ENCODE measurements around the gene BAZ1A.

GRCh38 chr14:34873589-34874385 lies 1.4 kb downstream of the BAZ1A start:
- 0 out of 2 replicates have a peak, but pooled peaks have one; percentile 84 for TF ChIP-seq CHD1 (IDR thresholded peaks at IDR 0.05; ENCODE audit: low read depth, low read length)
- peak; percentile 65; the same call in 1 of the 2 replicates for TF ChIP-seq POLR2AphosphoS5 (IDR thresholded peaks at IDR 0.05; ENCODE audit: low read length)
- TF ChIP-seq, protein P1, sequence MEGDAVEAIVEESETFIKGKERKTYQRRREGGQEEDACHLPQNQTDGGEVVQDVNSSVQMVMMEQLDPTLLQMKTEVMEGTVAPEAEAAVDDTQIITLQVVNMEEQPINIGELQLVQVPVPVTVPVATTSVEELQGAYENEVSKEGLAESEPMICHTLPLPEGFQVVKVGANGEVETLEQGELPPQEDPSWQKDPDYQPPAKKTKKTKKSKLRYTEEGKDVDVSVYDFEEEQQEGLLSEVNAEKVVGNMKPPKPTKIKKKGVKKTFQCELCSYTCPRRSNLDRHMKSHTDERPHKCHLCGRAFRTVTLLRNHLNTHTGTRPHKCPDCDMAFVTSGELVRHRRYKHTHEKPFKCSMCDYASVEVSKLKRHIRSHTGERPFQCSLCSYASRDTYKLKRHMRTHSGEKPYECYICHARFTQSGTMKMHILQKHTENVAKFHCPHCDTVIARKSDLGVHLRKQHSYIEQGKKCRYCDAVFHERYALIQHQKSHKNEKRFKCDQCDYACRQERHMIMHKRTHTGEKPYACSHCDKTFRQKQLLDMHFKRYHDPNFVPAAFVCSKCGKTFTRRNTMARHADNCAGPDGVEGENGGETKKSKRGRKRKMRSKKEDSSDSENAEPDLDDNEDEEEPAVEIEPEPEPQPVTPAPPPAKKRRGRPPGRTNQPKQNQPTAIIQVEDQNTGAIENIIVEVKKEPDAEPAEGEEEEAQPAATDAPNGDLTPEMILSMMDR (IDR thresholded peaks at IDR 0.05 in 2 of 3, conservative IDR thresholded peaks at IDR 0.05 in 1 of 3; ENCODE audit: control insufficient read depth in 2 of 3, extremely low read depth in 1 of 3, insufficient read depth in 1 of 3, low read depth in 3 of 3, low read length in 3 of 3) = no peak
- TF ChIP-seq EP300 (IDR thresholded peaks at IDR 0.05; ENCODE audit: borderline replicate concordance in 1 of 2, control insufficient read depth in 1 of 2, low read depth in 2 of 2, low read length in 2 of 2) = peak; percentile 29 to 46; a peak in 3 of 4 replicates
- no peak for TF ChIP-seq EZH2 (IDR thresholded peaks at IDR 0.05; ENCODE audit: borderline replicate concordance, control insufficient read depth, low read depth, low read length)
- no peak for TF ChIP-seq ZNF274 (IDR thresholded peaks at IDR 0.05; ENCODE audit: insufficient read depth, insufficient read length)

Measured in GM12878 (cell line).